Stimulated activated memory B cell treated with anti-CD40 and anti-IgM and Interleukin-4, amounts not matched to agents 10 μg/mL and 1 μg/mL and 100 μg/mL, for 72 hours (primary cell): ENCODE measurements around the gene TASL.

Experiments used
- ATAC-seq: fragments of 150-1000 bp; cut with Tn5 transposase; 2 replicates; pipeline ENCODE4 v1.10.0; 2021
- H3K27ac Mint-ChIP-seq: one replicate; pipeline ENCODE4 v1.8.0; 2022; ENCODE audit warnings: mild to moderate bottlenecking, mixed read lengths
- H3K27me3 Mint-ChIP-seq: one replicate; pipeline ENCODE4 v1.8.0; 2022; ENCODE audit warnings: mixed read lengths
- H3K36me3 Mint-ChIP-seq: one replicate; pipeline ENCODE4 v1.8.0; 2022; ENCODE audit warnings: mixed read lengths
- H3K4me1 Mint-ChIP-seq: one replicate; pipeline ENCODE4 v1.8.0; 2022; ENCODE audit warnings: mixed read lengths
- H3K4me3 Mint-ChIP-seq: one replicate; pipeline ENCODE4 v1.8.0; 2022; ENCODE audit warnings: mild to moderate bottlenecking, moderate library complexity, mixed read lengths
- H3K9me3 Mint-ChIP-seq: one replicate; pipeline ENCODE4 v1.8.0; 2022; ENCODE audit warnings: mixed read lengths

The TASL gene

GRCh38 chrX:30533266-30533665, 44.3 kb downstream of the TASL start:
- no peak for ATAC-seq
- no peak overlapping the region for H3K4me3 Mint-ChIP-seq
- no peaks in the 10 kb centered on the region for H3K9me3 Mint-ChIP-seq
- H3K27me3 Mint-ChIP-seq = no peaks in the 10 kb centered on the region
- H3K36me3 Mint-ChIP-seq = peaks cover 7% of the 10 kb centered on the region
- H3K27ac Mint-ChIP-seq = no peak overlapping the region
- peaks cover 6% of the 10 kb centered on the region for H3K4me1 Mint-ChIP-seq

DNA sequence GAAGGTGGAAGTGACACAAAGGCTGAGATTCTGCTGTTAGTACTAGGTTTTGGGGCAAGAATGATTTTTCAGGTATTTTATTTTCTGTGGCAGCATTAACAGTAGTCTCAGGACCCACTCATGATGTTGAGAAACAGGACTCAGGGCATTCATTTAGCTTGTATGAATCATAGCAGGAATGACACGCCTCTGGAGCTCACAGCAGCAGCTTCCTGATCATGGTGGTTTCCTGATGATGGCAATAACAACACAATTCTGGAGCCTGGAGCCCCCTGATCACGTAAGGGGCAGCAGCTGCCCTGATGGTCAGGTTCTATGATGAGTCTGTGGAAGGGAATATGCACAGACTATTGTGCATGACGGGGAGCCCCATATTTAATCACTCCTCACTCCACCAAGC, 47.0 kb downstream of the TASL start:
- peaks cover 2% of the 10 kb centered on the region for H3K4me1 Mint-ChIP-seq
- no peak for ATAC-seq
- peaks cover 7% of the 10 kb centered on the region for H3K36me3 Mint-ChIP-seq
- no peaks in the 10 kb centered on the region for H3K9me3 Mint-ChIP-seq
- no peaks in the 10 kb centered on the region for H3K27me3 Mint-ChIP-seq
- no peak overlapping the region for H3K27ac Mint-ChIP-seq
- H3K4me3 Mint-ChIP-seq = no peak overlapping the region

DNA sequence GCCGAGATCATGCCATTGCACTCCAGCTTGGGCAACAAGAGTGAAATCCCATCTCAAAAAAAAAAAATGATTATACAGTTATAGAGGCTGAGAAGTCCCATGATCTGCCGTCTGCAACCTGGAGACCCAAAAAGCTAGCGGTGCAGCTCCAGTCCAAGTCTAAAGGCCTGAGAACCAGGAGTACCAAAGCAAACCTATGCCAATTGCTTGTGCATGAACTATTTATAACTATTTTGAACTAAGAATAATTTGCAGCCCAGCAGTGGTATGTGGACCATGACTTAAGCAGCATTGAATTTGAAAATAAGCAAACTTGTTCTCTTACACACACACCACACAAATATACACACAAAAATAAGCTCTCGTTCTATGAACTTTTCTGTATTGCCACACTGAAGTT, 51.8 kb downstream of the TASL start:
- no peaks in the 10 kb centered on the region for H3K36me3 Mint-ChIP-seq
- H3K4me1 Mint-ChIP-seq = no peaks in the 10 kb centered on the region
- no peak for ATAC-seq
- H3K27ac Mint-ChIP-seq = no peak overlapping the region
- H3K27me3 Mint-ChIP-seq = no peaks in the 10 kb centered on the region
- no peaks in the 10 kb centered on the region for H3K9me3 Mint-ChIP-seq
- H3K4me3 Mint-ChIP-seq = no peak overlapping the region

DNA sequence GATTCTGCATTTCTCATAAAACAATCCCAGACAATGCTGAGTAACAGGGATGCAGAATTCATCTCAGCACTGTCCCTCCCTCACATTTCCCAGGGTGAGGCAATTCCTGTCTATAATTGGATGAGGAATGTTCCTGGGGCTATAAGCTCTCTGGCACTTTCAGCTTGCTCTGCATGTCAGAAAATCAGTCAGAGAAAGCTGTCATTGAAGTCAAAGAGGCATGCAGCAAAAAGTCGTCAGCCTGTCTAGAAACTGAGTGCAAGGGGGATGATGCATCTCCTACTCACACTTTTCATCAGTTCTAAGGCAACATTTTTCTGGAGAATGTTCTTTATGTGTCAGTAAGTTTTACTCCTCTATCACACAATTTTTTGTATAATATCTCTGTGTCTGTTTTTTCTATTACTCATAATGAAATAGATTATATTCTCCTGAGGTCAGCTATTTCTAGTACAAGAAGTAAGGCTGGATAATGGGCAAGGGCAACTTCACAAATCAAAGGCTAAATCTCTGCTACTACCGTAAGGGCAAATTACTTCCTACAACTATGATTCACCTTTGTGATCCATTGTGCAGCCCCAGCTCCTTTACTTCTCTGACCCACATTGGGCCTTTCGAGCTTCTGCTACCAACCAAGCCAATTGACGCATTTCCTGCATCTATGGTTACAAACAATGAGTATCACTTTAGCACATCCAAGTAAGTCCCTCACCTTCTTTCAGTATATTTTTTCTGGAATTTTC, 56.0 kb downstream of the TASL start:
- Mint-ChIP-seq H3K4me1 (no peaks in the 10 kb centered on the region), H3K9me3 (no peaks in the 10 kb centered on the region), H3K27me3 (no peaks in the 10 kb centered on the region), H3K4me3 (no peak overlapping the region), H3K36me3 (no peaks in the 10 kb centered on the region), H3K27ac (no peak overlapping the region)
- no peak for ATAC-seq

DNA sequence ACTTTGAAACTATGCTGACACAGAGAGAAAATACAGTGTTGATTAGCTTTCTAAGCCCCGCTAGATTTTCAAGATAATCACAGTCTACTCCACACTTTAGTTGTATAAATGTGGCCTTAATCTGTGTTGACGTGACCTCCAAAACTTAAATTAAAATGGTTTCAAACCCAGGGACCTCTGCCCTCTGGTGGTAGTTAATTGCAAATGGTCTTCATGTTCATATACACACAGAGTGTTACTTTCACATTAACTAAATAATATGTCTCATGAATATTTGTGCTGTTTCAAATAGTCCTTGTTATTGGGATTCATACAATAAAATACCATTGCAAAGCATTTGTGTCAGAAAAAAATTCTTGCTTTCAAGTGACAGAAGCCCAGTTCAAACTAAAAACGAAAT, 64.3 kb downstream of the TASL start:
- Mint-ChIP-seq H3K9me3 (no peaks in the 10 kb centered on the region), H3K27ac (no peak overlapping the region), H3K4me3 (no peak overlapping the region), H3K4me1 (no peaks in the 10 kb centered on the region), H3K27me3 (no peaks in the 10 kb centered on the region), H3K36me3 (no peaks in the 10 kb centered on the region)
- ATAC-seq = no peak
